GM18867 (cell line): ENCODE data around the gene ANAPC1.
"Not testable (repeated sequence)": the region's sequence is repeated elsewhere in the genome, so short reads cannot be mapped to it uniquely, and the experiment has no call there.

Experiments used
- ATAC-seq: cut with Tn5 transposase; IDR thresholded peaks from one replicate; pipeline ENCODE4 v1.9.1; 2021; ENCODE audit warnings: mild to moderate bottlenecking, moderate library complexity; ENCODE audit not compliant: unreplicated experiment

The ANAPC1 gene

GRCh38 chr2:111905990-111906735, 22.2 kb upstream of the ANAPC1 start:
- peak; percentile 65 for ATAC-seq

GRCh38 chr2:111905475-111905869, 21.5 kb upstream of the ANAPC1 start:
- not testable (repeated sequence) for ATAC-seq

GRCh38 chr2:111904726-111905474, 20.9 kb upstream of the ANAPC1 start:
- no peak for ATAC-seq

- ATAC-seq: no peak
Observed at GRCh38 chr2:111903930-111904439, 20.0 kb upstream of the ANAPC1 start.

GRCh38 chr2:111903516-111903915, 19.5 kb upstream of the ANAPC1 start:
- no peak for ATAC-seq

GRCh38 chr2:111900859-111901258, 16.9 kb upstream of the ANAPC1 start:
- ATAC-seq: no peak

GRCh38 chr2:111898703-111899514, 14.9 kb upstream of the ANAPC1 start:
- no peak for ATAC-seq

- ATAC-seq: peak; percentile 65
Observed at GRCh38 chr2:111897924-111898702, 14.1 kb upstream of the ANAPC1 start, which contains the start of gene MERTK. MERTK (plus strand) TSS chr2:111898607; CDS start chr2:111898736, 129 bp downstream.

GRCh38 chr2:111897630-111897923, 13.6 kb upstream of the ANAPC1 start:
- no peak for ATAC-seq

- ATAC-seq: no peak
Observed at GRCh38 chr2:111896576-111896975, 12.6 kb upstream of the ANAPC1 start.

GRCh38 chr2:111896024-111896423, 12.0 kb upstream of the ANAPC1 start:
- ATAC-seq: no peak

GRCh38 chr2:111884592-111884964, 585 bp upstream of the ANAPC1 start:
- no peak for ATAC-seq

GRCh38 chr2:111872806-111873205, 11.2 kb downstream of the ANAPC1 start:
- not testable (repeated sequence) for ATAC-seq

- ATAC-seq: not testable (repeated sequence)
Observed at GRCh38 chr2:111865124-111865523, 18.9 kb downstream of the ANAPC1 start.

GRCh38 chr2:111860005-111860404, 24.0 kb downstream of the ANAPC1 start:
- not testable (repeated sequence) for ATAC-seq

GRCh38 chr2:111852544-111852943, 31.4 kb downstream of the ANAPC1 start:
- not testable (repeated sequence) for ATAC-seq

- ATAC-seq: not testable (repeated sequence)
Observed at GRCh38 chr2:111850646-111851045, 33.3 kb downstream of the ANAPC1 start.

GRCh38 chr2:111839625-111840282, 44.2 kb downstream of the ANAPC1 start:
- not testable (repeated sequence) for ATAC-seq

- ATAC-seq: not testable (repeated sequence)
Observed at GRCh38 chr2:111838992-111839391, 45.0 kb downstream of the ANAPC1 start.

GRCh38 chr2:111834221-111834620, 49.8 kb downstream of the ANAPC1 start:
- not testable (repeated sequence) for ATAC-seq
